GM21576 (cell line): ENCODE measurements around the gene NDRG4.

ENCODE experiments used
- ATAC-seq: cut with Tn5 transposase; IDR thresholded peaks from one replicate; pipeline ENCODE4 v1.9.1; 2021; ENCODE audit warnings: mild to moderate bottlenecking, moderate library complexity; ENCODE audit not compliant: unreplicated experiment

NDRG4 gene, protein sequence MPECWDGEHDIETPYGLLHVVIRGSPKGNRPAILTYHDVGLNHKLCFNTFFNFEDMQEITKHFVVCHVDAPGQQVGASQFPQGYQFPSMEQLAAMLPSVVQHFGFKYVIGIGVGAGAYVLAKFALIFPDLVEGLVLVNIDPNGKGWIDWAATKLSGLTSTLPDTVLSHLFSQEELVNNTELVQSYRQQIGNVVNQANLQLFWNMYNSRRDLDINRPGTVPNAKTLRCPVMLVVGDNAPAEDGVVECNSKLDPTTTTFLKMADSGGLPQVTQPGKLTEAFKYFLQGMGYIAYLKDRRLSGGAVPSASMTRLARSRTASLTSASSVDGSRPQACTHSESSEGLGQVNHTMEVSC

DNA sequence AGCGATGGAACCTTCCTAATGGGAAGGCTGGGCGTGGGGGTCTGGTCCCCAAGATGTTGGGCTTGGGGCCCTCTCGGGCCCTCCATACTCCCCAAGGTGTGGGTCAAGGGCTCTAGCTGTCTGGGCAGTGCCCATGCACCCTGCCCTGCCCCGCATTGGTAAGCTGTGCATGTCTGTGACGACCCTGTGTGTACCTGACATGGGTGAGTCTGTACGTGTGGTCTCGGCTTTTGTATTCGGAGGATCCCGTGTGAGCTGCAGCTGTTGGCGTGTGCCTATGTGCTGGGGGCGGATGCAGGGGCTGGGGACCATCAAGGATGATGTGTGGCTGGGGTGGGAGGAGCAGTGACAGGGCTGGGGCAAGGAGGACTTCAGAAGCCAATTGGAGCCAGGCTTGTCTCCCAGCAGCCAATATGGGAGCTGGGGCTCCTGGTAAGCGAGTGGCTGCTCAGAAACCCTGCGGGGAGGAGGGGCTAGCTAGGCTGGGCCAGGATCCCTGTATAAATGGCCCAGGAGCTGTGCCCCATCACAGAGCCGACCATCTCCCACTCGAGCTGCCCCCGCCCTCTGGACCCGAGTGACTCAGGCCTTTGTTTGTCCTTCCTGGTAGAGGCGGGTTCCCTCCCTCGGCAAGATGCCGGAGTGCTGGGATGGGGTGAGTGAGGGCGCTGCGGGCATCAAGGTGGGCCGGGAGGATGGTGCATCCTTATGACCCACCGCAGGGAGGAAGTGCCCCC lies at the start of gene NDRG4:
TSS of gene NDRG4 (plus strand) at position 529 of the 737 bp plus-strand sequence. CDS start at position 635, 106 bp downstream.
- peak; percentile 53 for ATAC-seq

DNA sequence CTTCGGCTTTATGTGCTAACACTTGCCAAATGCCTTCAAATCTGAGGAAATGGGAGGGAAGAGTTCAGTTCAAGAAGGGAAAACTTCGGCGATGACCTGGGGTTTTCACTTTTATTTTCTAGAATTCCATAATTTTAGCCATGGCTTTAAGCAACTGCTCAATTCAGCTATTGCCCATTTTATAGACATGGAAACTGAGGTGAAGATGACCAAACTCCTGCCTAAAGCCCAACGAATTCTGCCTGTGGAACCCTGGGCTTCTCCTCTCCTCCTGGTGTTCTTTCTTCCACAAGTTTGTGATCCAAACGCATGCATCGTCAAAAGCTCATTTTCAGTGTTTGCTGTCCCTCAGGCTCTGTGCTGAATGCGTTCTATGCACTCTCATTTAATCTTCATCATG lies 49.4 kb upstream of the NDRG4 start:
- no peak for ATAC-seq

DNA sequence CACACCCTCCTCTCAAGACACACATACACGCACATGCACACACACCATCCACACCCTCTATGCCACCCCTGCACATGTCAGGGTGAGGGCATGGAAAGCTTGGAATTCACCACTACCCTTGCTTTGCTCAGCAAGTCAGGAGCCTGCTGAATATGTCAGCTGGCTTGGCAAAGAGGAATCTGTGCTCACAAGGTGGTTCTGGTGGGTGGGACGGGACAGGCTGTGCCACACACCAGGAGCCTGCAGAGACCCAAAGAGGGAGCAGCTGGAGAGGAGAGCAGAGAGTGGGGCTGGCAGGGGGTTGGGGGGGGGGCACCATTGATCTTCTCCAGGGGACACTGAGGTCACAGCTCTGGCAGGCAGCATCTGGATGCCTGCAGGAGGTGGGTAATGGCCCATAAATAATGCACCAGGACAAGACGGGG lies 48.7 kb upstream of the NDRG4 start:
- no peak for ATAC-seq

- ATAC-seq: no peak
Measured at GRCh38 chr16:58451945-58452401, 48.0 kb upstream of the NDRG4 start.

DNA sequence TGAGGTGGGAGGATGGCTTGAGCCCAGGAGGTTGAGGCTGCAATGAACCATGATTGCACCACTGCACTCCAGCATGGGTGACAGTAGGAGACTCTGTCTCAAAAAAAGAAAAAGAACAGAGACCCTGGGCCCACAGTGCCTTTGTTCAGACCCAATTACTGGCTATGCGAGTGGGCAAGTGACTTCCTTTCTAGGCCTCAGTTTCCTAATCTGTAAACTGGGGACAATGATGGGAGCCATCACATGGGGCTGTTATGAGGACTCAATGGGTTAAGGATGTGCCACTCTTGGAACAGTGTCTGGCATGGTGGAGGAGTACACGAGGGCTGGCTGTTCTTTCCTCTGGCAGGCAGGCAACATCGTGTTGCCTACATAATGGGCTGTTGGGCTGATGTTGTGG lies 47.3 kb upstream of the NDRG4 start:
- no peak for ATAC-seq

GRCh38 chr16:58454178-58454577 lies 45.8 kb upstream of the NDRG4 start:
- ATAC-seq: no peak

DNA sequence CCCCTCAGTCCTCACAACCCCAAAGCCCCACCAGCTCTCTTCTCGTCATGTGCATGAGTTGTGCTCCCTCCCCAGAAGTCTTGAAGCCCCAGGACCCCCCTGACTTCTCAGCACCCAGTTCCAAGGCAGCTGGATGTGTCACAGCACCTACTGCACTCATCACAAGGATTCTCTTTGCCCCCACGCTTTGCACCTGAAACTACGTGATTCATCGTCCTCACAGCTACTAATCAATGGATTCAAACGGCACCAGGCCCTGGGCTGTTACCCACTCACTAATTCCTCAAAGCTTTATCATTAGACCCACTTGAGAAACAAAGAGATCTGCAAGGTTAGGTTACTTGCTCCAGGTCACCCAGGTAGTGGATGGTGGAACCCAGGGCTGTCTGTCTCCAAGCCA lies 45.1 kb upstream of the NDRG4 start:
- ATAC-seq: no peak

DNA sequence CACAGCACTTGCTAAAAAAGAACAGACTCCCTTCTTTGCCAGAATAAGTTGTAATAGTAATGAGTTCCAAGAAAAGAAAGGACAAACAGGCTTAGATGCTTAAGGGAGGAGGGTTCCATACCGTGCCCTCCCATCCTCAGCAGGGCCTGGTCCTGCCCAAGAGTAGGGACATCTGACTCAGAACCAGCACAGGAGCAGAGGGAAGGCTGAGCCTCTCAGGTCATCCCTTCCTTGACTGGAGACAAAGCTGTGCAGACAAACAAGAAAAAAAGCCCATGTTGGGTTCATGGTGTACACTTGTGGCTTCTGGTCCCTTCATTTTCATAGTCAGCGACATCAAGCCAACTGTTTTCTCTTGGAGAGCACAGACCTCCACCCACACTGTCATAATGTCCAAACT lies 44.2 kb upstream of the NDRG4 start:
- no peak for ATAC-seq

GRCh38 chr16:58456193-58456592 lies 43.8 kb upstream of the NDRG4 start:
- ATAC-seq: no peak

DNA sequence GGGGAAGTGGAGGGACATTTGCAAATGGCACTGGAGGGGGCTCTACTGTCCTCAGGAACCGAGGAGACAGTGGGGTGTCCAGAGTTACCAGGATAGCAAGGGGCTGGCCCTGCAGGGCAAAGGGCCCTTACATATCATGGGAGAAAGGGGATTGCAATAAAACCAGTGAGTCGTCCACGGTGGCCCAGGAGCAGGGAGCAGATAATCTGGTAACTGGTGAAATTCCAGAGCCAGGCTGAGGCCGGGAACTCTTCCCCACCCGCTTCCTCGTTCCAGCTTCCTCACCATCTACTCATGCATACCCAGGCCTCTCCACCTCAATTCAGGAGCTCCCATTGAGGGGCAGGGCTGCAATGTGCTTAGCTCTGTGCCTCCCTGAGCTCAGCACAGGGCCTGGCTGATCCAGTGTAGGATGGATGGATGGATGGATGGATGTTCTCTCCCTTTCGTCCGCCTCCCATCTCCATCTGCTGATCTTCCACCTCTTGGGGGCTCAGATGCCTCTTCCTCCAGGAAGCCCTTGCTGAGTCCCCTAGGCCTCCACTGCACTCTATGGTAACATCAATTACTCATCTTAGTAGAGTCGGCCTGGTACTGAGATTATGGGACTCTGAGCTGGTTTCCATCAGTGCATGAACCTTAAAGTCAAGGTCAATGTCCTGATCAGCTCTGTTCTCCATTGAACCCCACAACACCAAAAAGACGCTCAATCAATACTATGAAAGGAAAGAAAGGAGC lies 41.2 kb upstream of the NDRG4 start:
- ATAC-seq: no peak

- no peak for ATAC-seq
Measured at GRCh38 chr16:58459344-58460218, 40.4 kb upstream of the NDRG4 start.

DNA sequence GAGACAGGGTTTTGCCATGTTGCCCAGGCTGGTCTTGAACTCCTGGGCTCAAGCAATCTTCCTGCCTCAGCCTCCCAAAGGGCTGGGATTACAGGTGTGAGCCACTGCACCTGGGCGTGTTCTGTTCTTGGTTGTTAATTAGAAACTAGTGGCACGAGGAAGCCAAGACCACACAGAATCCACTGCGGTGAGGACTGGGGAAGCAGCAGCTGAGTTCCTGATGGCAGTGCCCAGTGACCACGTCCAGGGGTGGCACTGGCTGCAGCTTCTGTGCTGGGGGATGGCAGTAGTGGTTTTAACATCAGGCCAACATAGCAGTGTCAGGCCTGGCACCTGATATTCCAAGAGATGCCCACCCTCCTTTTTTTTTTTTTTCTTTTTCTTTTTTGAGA lies 39.7 kb upstream of the NDRG4 start:
- no peak for ATAC-seq

- ATAC-seq: no peak
Measured at GRCh38 chr16:58461056-58461455, 38.9 kb upstream of the NDRG4 start.

- ATAC-seq: no peak
Measured at GRCh38 chr16:58461640-58462039, 38.3 kb upstream of the NDRG4 start.

- ATAC-seq: no peak
Measured at GRCh38 chr16:58462089-58462488, 37.9 kb upstream of the NDRG4 start.

DNA sequence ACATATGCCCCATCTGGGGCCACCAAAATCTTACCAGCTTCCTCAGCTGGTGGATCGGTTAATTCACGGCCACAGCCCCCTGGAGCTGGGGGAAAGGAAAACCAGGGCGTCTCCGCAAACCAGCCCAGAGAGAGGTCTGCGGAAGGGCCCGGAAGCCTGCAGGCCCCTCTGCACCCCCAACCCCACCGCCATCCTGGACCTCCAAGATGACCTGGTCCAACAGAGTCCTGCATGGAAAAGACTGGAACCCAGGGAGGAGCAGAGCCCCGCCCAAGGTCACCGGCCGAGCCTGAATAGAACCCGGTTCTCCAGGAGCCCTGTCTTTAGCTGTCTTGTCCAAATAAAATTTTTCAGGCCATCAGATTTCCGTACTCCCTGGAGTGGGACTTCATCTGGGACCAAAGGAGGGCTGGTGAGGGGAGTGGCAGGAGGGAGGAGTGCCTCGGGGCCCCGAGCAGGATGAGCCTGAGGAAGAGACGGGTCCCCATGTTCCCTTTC lies 37.4 kb upstream of the NDRG4 start:
- ATAC-seq: no peak

- ATAC-seq: no peak
Measured at GRCh38 chr16:58462997-58463941, 36.7 kb upstream of the NDRG4 start.

DNA sequence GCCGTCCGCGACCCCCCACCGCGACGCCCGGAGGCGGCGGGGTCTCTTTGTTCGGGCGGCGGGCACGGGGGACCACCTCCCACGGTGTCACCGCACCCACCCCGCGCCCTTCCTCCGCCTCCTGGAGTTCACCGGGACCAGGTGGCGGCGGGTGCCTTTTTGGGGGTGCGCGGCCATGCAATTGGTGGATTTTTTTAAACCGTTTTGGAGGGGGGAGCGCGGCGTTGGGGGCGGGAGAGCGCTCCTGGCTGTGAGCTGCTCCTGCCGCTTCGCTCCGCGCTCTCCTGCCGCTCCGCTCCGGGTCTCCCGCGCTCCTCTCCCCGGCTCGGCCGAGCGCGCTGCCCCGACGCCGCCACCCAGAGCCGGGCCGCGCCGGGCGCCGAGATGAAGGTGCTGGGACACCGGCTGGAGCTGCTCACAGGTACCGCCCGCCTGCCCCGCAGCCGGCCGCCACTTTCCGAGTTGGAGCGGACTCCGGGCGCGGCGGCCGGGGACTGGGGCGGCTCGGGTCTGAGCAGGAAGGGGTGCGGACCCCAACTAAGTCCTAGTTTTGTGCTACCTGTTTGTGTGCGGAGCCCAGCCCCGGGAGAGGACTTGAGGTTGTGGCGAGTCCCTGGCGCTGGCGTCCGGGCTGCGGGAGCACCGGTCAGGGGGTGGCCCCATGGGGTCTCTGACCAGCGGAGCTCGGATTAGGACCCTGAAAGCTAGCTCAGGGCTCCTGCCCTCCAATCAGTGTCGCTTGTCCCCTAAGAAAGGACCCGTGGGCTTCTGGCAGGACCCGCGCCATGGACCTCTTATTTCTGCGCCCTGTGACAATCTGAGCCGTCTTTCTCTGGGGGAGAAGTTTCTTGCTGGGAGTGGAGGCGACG lies 35.7 kb upstream of the NDRG4 start:
- no peak for ATAC-seq
